22Rv1 (cell line): ENCODE measurements around the gene BTBD19.

Experiments used
- CTCF ChIP-seq: fragments of 450-650 bp; IDR thresholded peaks from 2 replicates; pipeline ENCODE4 v1.5.1; 2017; ENCODE audit warnings: mild to moderate bottlenecking
- ZFX ChIP-seq: fragments of 450-650 bp; IDR thresholded peaks from 2 replicates; pipeline ENCODE4 v1.6.1; 2017; ENCODE audit warnings: antibody characterized with exemption, borderline replicate concordance

- TF ChIP-seq CTCF (no peak), ZFX (no peak)
These were observed 13.0 kb downstream of the BTBD19 start for GRCh38 chr1:44821240-44821715.
